ENCODE measurements around the gene ADGRV1.
A peak's percentile ranks its signal among the peaks of the same experiment; 100 is the strongest.

The ADGRV1 gene

DNA sequence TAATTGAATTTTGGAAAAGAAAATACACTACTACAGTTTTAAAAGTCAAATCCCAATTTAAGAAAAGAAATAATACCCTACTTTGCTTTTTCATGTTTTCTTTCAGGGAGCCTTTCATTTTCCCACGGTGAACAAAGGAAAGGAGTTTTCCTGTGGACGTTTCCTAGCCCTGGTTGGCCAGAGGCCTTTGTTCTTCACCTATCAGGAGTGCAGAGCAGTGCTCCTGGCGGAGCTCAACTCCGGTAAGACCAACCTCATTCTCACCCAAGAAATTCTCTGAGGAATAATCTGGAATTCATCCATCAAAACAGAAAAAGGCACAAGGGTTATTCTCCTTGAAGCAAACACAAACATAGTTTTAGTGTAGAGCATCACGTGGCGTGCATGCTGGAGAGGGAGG is 248.9 kb downstream of the ADGRV1 start:
- no peak overlapping the region for H3K27ac ChIP-seq (ENCODE audit: extremely low read depth, low read depth, low read length)
- ChIA-PET POLR2A (no interaction called here), CTCF (interaction anchor here (6.2 kb wide), 1 partner anchor 612 kb away, joined by 43 read pairs; no protein-coding TSS in a partner anchor)
- H3K9me3 ChIP-seq (ENCODE audit: control insufficient read depth, insufficient read depth, low read depth, low read length) = no peaks in the 10 kb centered on the region
- H3K4me3 ChIP-seq (ENCODE audit: low read depth, low read length) = no peak overlapping the region
- H3K4me1 ChIP-seq (ENCODE audit: control insufficient read depth, insufficient read depth, low read length) = peaks cover 7% of the 10 kb centered on the region
- peaks cover 8 to 14% of the 10 kb centered on the region in 2 experiments; a peak in 2 of 3 replicates for H3K36me3 ChIP-seq (ENCODE audit: control insufficient read depth in 2 of 2, insufficient read depth in 1 of 2, low read length in 2 of 2)
- TF ChIP-seq SALL2 (tag by site-specific recombination; IDR thresholded peaks at IDR 0.05; ENCODE audit: borderline replicate concordance) (no peak), KLF10 (tag by site-specific recombination; IDR thresholded peaks at IDR 0.05) (no peak), SP2 (tag by site-specific recombination; IDR thresholded peaks at IDR 0.05) (no peak), ZNF560 (tag by site-specific recombination; IDR thresholded peaks at IDR 0.05; ENCODE audit: borderline replicate concordance) (no peak), ZFP37 (tag by site-specific recombination; IDR thresholded peaks at IDR 0.05) (no peak), MYNN (tag by site-specific recombination; IDR thresholded peaks at IDR 0.05; ENCODE audit: borderline replicate concordance) (no peak), YY2 (tag by site-specific recombination; IDR thresholded peaks at IDR 0.05) (no peak), ZNF2 (tag by site-specific recombination; IDR thresholded peaks at IDR 0.05) (no peak), GFI1B (tag by site-specific recombination; IDR thresholded peaks at IDR 0.05) (no peak), ZNF394 (tag by site-specific recombination; IDR thresholded peaks at IDR 0.05; ENCODE audit: borderline replicate concordance) (no peak), PRDM1 (tag by site-specific recombination; IDR thresholded peaks at IDR 0.05) (no peak), ZNF311 (tag by site-specific recombination; IDR thresholded peaks at IDR 0.05; ENCODE audit: borderline replicate concordance) (no peak), ZBTB17 (tag by site-specific recombination; IDR thresholded peaks at IDR 0.05) (no peak), KLF7 (tag by site-specific recombination; IDR thresholded peaks at IDR 0.05; ENCODE audit: borderline replicate concordance) (no peak), ZBTB7A (tag by site-specific recombination; IDR thresholded peaks at IDR 0.05; ENCODE audit: low read depth) (no peak)
- TF ChIP-seq, protein P1, sequence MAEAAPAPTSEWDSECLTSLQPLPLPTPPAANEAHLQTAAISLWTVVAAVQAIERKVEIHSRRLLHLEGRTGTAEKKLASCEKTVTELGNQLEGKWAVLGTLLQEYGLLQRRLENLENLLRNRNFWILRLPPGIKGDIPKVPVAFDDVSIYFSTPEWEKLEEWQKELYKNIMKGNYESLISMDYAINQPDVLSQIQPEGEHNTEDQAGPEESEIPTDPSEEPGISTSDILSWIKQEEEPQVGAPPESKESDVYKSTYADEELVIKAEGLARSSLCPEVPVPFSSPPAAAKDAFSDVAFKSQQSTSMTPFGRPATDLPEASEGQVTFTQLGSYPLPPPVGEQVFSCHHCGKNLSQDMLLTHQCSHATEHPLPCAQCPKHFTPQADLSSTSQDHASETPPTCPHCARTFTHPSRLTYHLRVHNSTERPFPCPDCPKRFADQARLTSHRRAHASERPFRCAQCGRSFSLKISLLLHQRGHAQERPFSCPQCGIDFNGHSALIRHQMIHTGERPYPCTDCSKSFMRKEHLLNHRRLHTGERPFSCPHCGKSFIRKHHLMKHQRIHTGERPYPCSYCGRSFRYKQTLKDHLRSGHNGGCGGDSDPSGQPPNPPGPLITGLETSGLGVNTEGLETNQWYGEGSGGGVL (tag by site-specific recombination; IDR thresholded peaks at IDR 0.05) = no peak
- TF ChIP-seq, protein P2, sequence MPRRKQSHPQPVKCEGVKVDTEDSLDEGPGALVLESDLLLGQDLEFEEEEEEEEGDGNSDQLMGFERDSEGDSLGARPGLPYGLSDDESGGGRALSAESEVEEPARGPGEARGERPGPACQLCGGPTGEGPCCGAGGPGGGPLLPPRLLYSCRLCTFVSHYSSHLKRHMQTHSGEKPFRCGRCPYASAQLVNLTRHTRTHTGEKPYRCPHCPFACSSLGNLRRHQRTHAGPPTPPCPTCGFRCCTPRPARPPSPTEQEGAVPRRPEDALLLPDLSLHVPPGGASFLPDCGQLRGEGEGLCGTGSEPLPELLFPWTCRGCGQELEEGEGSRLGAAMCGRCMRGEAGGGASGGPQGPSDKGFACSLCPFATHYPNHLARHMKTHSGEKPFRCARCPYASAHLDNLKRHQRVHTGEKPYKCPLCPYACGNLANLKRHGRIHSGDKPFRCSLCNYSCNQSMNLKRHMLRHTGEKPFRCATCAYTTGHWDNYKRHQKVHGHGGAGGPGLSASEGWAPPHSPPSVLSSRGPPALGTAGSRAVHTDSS (tag by site-specific recombination; IDR thresholded peaks at IDR 0.05) = no peak

DNA sequence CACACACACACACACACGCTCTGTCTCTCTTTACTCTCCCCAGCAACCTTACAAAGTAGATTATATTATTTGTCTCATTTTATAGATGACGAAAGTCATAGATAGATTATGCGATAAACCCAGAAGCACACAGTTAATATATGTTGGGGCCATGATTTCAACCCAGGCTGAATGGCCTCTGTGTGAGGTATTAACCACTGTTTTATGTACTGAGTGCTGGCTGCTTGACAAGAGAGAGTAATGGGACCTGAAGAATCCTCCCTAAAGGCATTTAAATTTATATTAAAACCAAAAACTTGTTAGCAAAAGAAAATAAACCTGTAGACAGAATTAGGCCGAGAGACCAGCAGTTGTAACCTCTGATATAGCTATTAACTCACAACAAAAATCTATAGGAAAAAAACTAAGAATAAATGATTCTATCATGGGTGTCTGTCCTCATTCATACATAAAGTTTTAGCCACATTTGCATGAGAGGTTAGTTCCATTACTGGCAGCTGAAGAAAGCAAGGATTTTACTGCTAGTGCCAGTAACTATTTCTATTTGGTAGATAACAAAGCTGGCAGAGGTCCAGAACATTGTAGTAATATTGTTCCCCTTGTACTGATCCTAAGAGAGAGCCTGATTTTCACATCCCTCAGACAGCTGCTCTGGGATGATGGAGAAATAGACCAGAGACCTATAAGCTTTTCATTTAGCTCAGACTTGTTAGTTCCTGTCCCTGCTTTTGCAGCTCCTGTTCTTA is 250.9 kb downstream of the ADGRV1 start:
- ChIA-PET POLR2A (interaction anchor here (0.5 kb wide), 1 partner anchor 708 kb away, joined by 6 read pairs; no protein-coding TSS in a partner anchor), CTCF (interaction anchor here (0.6 kb wide), 2 partner anchors 195 to 692 kb away, joined by 3 read pairs; no protein-coding TSS in a partner anchor)
- Histone ChIP-seq H3K9me3 (ENCODE audit: control insufficient read depth, insufficient read depth, low read depth, low read length) (no peaks in the 10 kb centered on the region), H3K4me3 (ENCODE audit: low read depth, low read length) (no peak overlapping the region), H3K36me3 (ENCODE audit: control insufficient read depth in 2 of 2, insufficient read depth in 1 of 2, low read length in 2 of 2) (peaks cover 8 to 14% of the 10 kb centered on the region in 2 experiments; a peak in 2 of 3 replicates), H3K4me1 (ENCODE audit: control insufficient read depth, insufficient read depth, low read length) (peaks cover 7% of the 10 kb centered on the region), H3K27ac (ENCODE audit: extremely low read depth, low read depth, low read length) (no peak overlapping the region)
- no peak for TF ChIP-seq SCRT1 (tag by site-specific recombination; IDR thresholded peaks at IDR 0.05; ENCODE audit: borderline replicate concordance)
- no peak for TF ChIP-seq ZNF561 (tag by site-specific recombination; IDR thresholded peaks at IDR 0.05; ENCODE audit: borderline replicate concordance)
- TF ChIP-seq, protein P3, sequence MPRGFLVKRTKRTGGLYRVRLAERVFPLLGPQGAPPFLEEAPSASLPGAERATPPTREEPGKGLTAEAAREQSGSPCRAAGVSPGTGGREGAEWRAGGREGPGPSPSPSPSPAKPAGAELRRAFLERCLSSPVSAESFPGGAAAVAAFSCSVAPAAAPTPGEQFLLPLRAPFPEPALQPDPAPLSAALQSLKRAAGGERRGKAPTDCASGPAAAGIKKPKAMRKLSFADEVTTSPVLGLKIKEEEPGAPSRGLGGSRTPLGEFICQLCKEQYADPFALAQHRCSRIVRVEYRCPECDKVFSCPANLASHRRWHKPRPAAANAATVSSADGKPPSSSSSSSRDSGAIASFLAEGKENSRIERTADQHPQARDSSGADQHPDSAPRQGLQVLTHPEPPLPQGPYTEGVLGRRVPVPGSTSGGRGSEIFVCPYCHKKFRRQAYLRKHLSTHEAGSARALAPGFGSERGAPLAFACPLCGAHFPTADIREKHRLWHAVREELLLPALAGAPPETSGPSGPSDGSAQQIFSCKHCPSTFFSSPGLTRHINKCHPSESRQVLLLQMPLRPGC (tag by site-specific recombination; IDR thresholded peaks at IDR 0.05) = no peak
- no peak for TF ChIP-seq ZNF16 (tag by site-specific recombination; IDR thresholded peaks at IDR 0.05; ENCODE audit: low read depth)
- TF ChIP-seq OSR2 (tag by site-specific recombination; IDR thresholded peaks at IDR 0.05) = no peak
- TF ChIP-seq, protein P4, sequence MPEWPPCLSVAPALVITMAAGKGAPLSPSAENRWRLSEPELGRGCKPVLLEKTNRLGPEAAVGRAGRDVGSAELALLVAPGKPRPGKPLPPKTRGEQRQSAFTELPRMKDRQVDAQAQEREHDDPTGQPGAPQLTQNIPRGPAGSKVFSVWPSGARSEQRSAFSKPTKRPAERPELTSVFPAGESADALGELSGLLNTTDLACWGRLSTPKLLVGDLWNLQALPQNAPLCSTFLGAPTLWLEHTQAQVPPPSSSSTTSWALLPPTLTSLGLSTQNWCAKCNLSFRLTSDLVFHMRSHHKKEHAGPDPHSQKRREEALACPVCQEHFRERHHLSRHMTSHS (tag by site-specific recombination; IDR thresholded peaks at IDR 0.05) = no peak
- TF ChIP-seq KLF8 (tag by site-specific recombination; IDR thresholded peaks at IDR 0.05) = no peak
- 0 out of 2 replicates have a peak, but pooled peaks have one; percentile 12 for TF ChIP-seq IKZF3 (tag by site-specific recombination; IDR thresholded peaks at IDR 0.05)
- TF ChIP-seq FEZF1 (tag by site-specific recombination; IDR thresholded peaks at IDR 0.05) = no peak
- peak; percentile 70; the same call in 1 of the 2 replicates for TF ChIP-seq MZF1 (tag by site-specific recombination; IDR thresholded peaks at IDR 0.05; ENCODE audit: borderline replicate concordance)
- no peak for TF ChIP-seq ZNF747 (tag by site-specific recombination; IDR thresholded peaks at IDR 0.05)
- TF ChIP-seq ZNF501 (tag by site-specific recombination; IDR thresholded peaks at IDR 0.05) = no peak
- no peak for TF ChIP-seq ZNF529 (tag by site-specific recombination; IDR thresholded peaks at IDR 0.05; ENCODE audit: insufficient replicate concordance)
- TF ChIP-seq ZFP37 (tag by site-specific recombination; IDR thresholded peaks at IDR 0.05) = no peak
